NOMO-1 (cell line): Measurements from ENCODE around the gene CD3E.

Source experiments
- DNase-seq, 2 experiments: peaks; one replicate each; lab custom pipeline; 2025; ENCODE audit not compliant: unreplicated experiment in 2 of 2; lab: John Stamatoyannopoulos, UW

The CD3E gene

GRCh38 chr11:118304568-118305248 is at the start of gene CD3E:
Gene CD3E (plus strand): TSS chr11:118304730. CDS start chr11:118304953, 223 bp downstream.
- no peak for DNase-seq

- DNase-seq = peak in 1 of 2 experiments; percentile 8
Observed at GRCh38 chr11:118258410-118258809, 46.1 kb upstream of the CD3E start.

- DNase-seq = no peak
Observed at GRCh38 chr11:118259138-118259537, 45.4 kb upstream of the CD3E start.

GRCh38 chr11:118260353-118260752 is 44.2 kb upstream of the CD3E start:
- no peak for DNase-seq

GRCh38 chr11:118263112-118263511 is 41.4 kb upstream of the CD3E start:
- no peak for DNase-seq

GRCh38 chr11:118263695-118264568 is 40.6 kb upstream of the CD3E start, which contains the start of gene MPZL2:
Gene MPZL2 (minus strand): TSS chr11:118264297. CDS start chr11:118264153, 144 bp downstream.
- DNase-seq = peak; percentile 20 to 35

GRCh38 chr11:118264569-118265465 is 39.7 kb upstream of the CD3E start:
- DNase-seq = no peak

- no peak for DNase-seq
Observed at GRCh38 chr11:118265954-118266353, 38.6 kb upstream of the CD3E start.

GRCh38 chr11:118267486-118267885 is 37.0 kb upstream of the CD3E start:
- no peak for DNase-seq

- no peak for DNase-seq
Observed at GRCh38 chr11:118272001-118272400, 32.5 kb upstream of the CD3E start.

GRCh38 chr11:118274186-118274585 is 30.3 kb upstream of the CD3E start:
- DNase-seq = no peak

- no peak for DNase-seq
Observed at GRCh38 chr11:118275176-118275575, 29.4 kb upstream of the CD3E start.

GRCh38 chr11:118276422-118276821 is 28.1 kb upstream of the CD3E start:
- DNase-seq = no peak

- no peak for DNase-seq
Observed at GRCh38 chr11:118277312-118277711, 27.2 kb upstream of the CD3E start.

- DNase-seq = no peak
Observed at GRCh38 chr11:118281284-118281683, 23.2 kb upstream of the CD3E start.

GRCh38 chr11:118282606-118283005 is 21.9 kb upstream of the CD3E start:
- no peak for DNase-seq

GRCh38 chr11:118283037-118283636 is 21.4 kb upstream of the CD3E start:
- DNase-seq = no peak

GRCh38 chr11:118283756-118284350 is 20.7 kb upstream of the CD3E start:
- no peak for DNase-seq

- DNase-seq = no peak
Observed at GRCh38 chr11:118286545-118286944, 18.0 kb upstream of the CD3E start.

- no peak for DNase-seq
Observed at GRCh38 chr11:118287006-118287405, 17.5 kb upstream of the CD3E start.
